Activated T-helper 1 cell treated with anti-CD3 and anti-CD28 coated beads, Interleukin-2, amount 50 U/mL, for 16 hours (primary cell): Measurements from ENCODE around the gene PEF1.

Experiments
- DNase-seq, 2 donors: peaks; one replicate each; pipeline ENCODE4 v3.0.0-alpha.2; 2020; ENCODE audit warnings: low read depth in 1 of 2, low spot score in 1 of 2

Gene PEF1

GRCh38 chr1:31655756-31656155 lies 11.1 kb upstream of the PEF1 start:
- no peak for DNase-seq

- DNase-seq = no peak
Observed at GRCh38 chr1:31655104-31655503, 10.4 kb upstream of the PEF1 start.

- DNase-seq = no peak
Observed at GRCh38 chr1:31654474-31654776, 9.7 kb upstream of the PEF1 start.

- DNase-seq = no peak
Observed at GRCh38 chr1:31653717-31654473, 9.2 kb upstream of the PEF1 start.

- DNase-seq = no peak
Observed at GRCh38 chr1:31652891-31653499, 8.3 kb upstream of the PEF1 start.

GRCh38 chr1:31651766-31652165 lies 7.1 kb upstream of the PEF1 start:
- no peak for DNase-seq

GRCh38 chr1:31651089-31651420 lies 6.4 kb upstream of the PEF1 start:
- DNase-seq = no peak

GRCh38 chr1:31650161-31651088 lies 5.7 kb upstream of the PEF1 start:
- no peak for DNase-seq

GRCh38 chr1:31648641-31649357 lies 4.1 kb upstream of the PEF1 start:
- DNase-seq = no peak

GRCh38 chr1:31648190-31648589 lies 3.5 kb upstream of the PEF1 start:
- DNase-seq = no peak

GRCh38 chr1:31647106-31647505 lies 2.4 kb upstream of the PEF1 start:
- no peak for DNase-seq

GRCh38 chr1:31646259-31646960 lies 1.7 kb upstream of the PEF1 start:
- no peak for DNase-seq

GRCh38 chr1:31645274-31645568 lies 545 bp upstream of the PEF1 start:
- no peak for DNase-seq

GRCh38 chr1:31643976-31644559 lies 608 bp downstream of the PEF1 start:
- no peak for DNase-seq

GRCh38 chr1:31642897-31643296 lies 1.8 kb downstream of the PEF1 start:
- no peak for DNase-seq

- no peak for DNase-seq
Observed at GRCh38 chr1:31642366-31642765, 2.3 kb downstream of the PEF1 start.

GRCh38 chr1:31640964-31641363 lies 3.7 kb downstream of the PEF1 start:
- no peak for DNase-seq

GRCh38 chr1:31640179-31640578 lies 4.5 kb downstream of the PEF1 start:
- no peak for DNase-seq

GRCh38 chr1:31639543-31639942 lies 5.1 kb downstream of the PEF1 start:
- no peak for DNase-seq

GRCh38 chr1:31637915-31638673 lies 6.6 kb downstream of the PEF1 start:
- no peak for DNase-seq
